A673 (cell line): ENCODE measurements around the gene NUTM2A.
"Not testable (repeated sequence)": the region's sequence is repeated elsewhere in the genome, so short reads cannot be mapped to it uniquely, and the experiment has no call there.

Experiments
- CTCF ChIP-seq: fragments of 300-800, 200-600 bp; sonication (generic); conservative IDR thresholded peaks from 2 replicates; pipeline ENCODE4 v1.5.1; 2017; ENCODE audit warnings: low read depth, mild to moderate bottlenecking, antibody characterized with exemption, low read length, moderate library complexity, mixed read lengths
- EZH2 ChIP-seq: fragments of 200-600 bp; sonication (generic); IDR thresholded peaks from 2 replicates; pipeline ENCODE4 v1.6.1; 2017; ENCODE audit warnings: borderline replicate concordance, low read depth, mild to moderate bottlenecking, mixed read lengths, antibody characterized with exemption, low read length; ENCODE audit not compliant: poor library complexity, severe bottlenecking

GRCh38 chr10:87206922-87207321, 18.3 kb upstream of the NUTM2A start:
- not testable (repeated sequence) for TF ChIP-seq CTCF, EZH2
